GM23338 (cell line): ENCODE data around the gene NSMCE1. TPM values are rescaled to one million over a fixed set of nuclear protein-coding genes. Genes with fewer than 3 reads are reported as not detected.
A peak's percentile ranks its signal among the peaks of the same experiment; 100 is the strongest.
"Not testable (repeated sequence)": the region's sequence is repeated elsewhere in the genome, so short reads cannot be mapped to it uniquely, and the experiment has no call there.

Experiments
- ATAC-seq: fragments of 200-7000 bp; cut with Tn5 transposase; 3 replicates; pipeline ENCODE4 v1.9.1; 2020
- DNase-seq: peaks from one replicate; pipeline ENCODE4 v3.0.0-alpha.2; 2015; ENCODE audit warnings: low spot score
- H2AFZ ChIP-seq: fragments of 200-600 bp; sonication (generic); 2 replicates; pipeline ENCODE4 v1.8.0; 2016; ENCODE audit warnings: antibody characterized with exemption, mild to moderate bottlenecking, moderate library complexity
- H3F3A ChIP-seq: fragments of 200-600 bp; sonication (generic); replicated peaks from 2 replicates; pipeline ENCODE4 v1.8.0; 2017; ENCODE audit warnings: antibody characterized with exemption, mixed run types, low read depth
- H3K27ac ChIP-seq: fragments of 200-600 bp; sonication (generic); 2 replicates; pipeline ENCODE4 v1.6.1; 2016; ENCODE audit warnings: low read depth
- H3K27me3 ChIP-seq: fragments of 200-600 bp; sonication (generic); 2 replicates; pipeline ENCODE4 v1.8.0; 2016; ENCODE audit warnings: mild to moderate bottlenecking, mixed run types, moderate library complexity; ENCODE audit not compliant: insufficient read depth
- H3K36me3 ChIP-seq: fragments of 200-600 bp; sonication (generic); 2 replicates; pipeline ENCODE4 v1.8.0; 2016; ENCODE audit warnings: mild to moderate bottlenecking; ENCODE audit not compliant: insufficient read depth
- H3K4me1 ChIP-seq: fragments of 200-600 bp; sonication (generic); 2 replicates; pipeline ENCODE4 v1.8.0; 2016; ENCODE audit warnings: mild to moderate bottlenecking, moderate library complexity; ENCODE audit not compliant: insufficient read depth
- H3K4me2 ChIP-seq: fragments of 200-600 bp; sonication (generic); 2 replicates; pipeline ENCODE4 v1.7.1; 2017; ENCODE audit warnings: mixed run types
- H3K4me3 ChIP-seq: fragments of 200-600 bp; sonication (generic); 2 replicates; pipeline ENCODE4 v1.6.1; 2016; ENCODE audit warnings: mixed run types
- H3K79me2 ChIP-seq: fragments of 200-600 bp; sonication (generic); replicated peaks from 2 replicates; pipeline ENCODE4 v1.8.0; 2017; ENCODE audit warnings: mild to moderate bottlenecking; ENCODE audit not compliant: insufficient read depth
- H3K9me2 ChIP-seq: fragments of 200-600 bp; sonication (generic); 2 replicates; pipeline ENCODE4 v1.8.0; 2017; ENCODE audit not compliant: insufficient read depth
- H4K20me1 ChIP-seq: fragments of 200-600 bp; sonication (generic); replicated peaks from 2 replicates; pipeline ENCODE4 v1.8.0; 2017; ENCODE audit warnings: mild to moderate bottlenecking; ENCODE audit not compliant: insufficient read depth
- H3K27ac Mint-ChIP-seq: 2 replicates; pipeline ENCODE4 v1.8.0; 2020; ENCODE audit warnings: inconsistent platforms, mild to moderate bottlenecking, moderate library complexity, mixed read lengths
- H3K27me3 Mint-ChIP-seq: 3 replicates; pipeline ENCODE4 v1.8.0; 2022; ENCODE audit warnings: low read depth, mild to moderate bottlenecking, moderate library complexity, mixed read lengths, inconsistent platforms; ENCODE audit not compliant: insufficient read depth, poor library complexity
- H3K36me3 Mint-ChIP-seq: 3 replicates; pipeline ENCODE4 v1.8.0; 2021; ENCODE audit warnings: low read depth, mild to moderate bottlenecking, inconsistent platforms, moderate library complexity, mixed read lengths
- H3K4me1 Mint-ChIP-seq: 3 replicates; pipeline ENCODE4 v1.8.0; 2020; ENCODE audit warnings: mild to moderate bottlenecking, inconsistent platforms, mixed read lengths
- H3K4me3 Mint-ChIP-seq: 3 replicates; pipeline ENCODE4 v1.8.0; 2021; ENCODE audit warnings: moderate library complexity, mild to moderate bottlenecking, inconsistent platforms, mixed read lengths
- H3K9me3 Mint-ChIP-seq: 3 replicates; pipeline ENCODE4 v1.8.0; 2020; ENCODE audit warnings: moderate library complexity, mild to moderate bottlenecking, inconsistent platforms, mixed read lengths
- ETS1 ChIP-seq: IDR thresholded peaks from 2 replicates; pipeline ENCODE4 v1.6.1; 2016; ENCODE audit warnings: antibody characterized with exemption
- EZH2 ChIP-seq: fragments of 200-600 bp; sonication (generic); IDR thresholded peaks from one replicate; pipeline ENCODE4 v1.8.0; 2017; ENCODE audit warnings: antibody characterized with exemption, mild to moderate bottlenecking, low read depth; ENCODE audit not compliant: unreplicated experiment
- EZH2phosphoT487 ChIP-seq: fragments of 200-600 bp; sonication (generic); IDR thresholded peaks from one replicate; pipeline ENCODE4 v1.8.1; 2018; ENCODE audit warnings: antibody characterized with exemption; ENCODE audit not compliant: unreplicated experiment
- JUNB ChIP-seq: IDR thresholded peaks from one replicate; pipeline ENCODE4 v1.6.1; 2016; ENCODE audit warnings: antibody characterized with exemption; ENCODE audit not compliant: unreplicated experiment
- NANOG ChIP-seq: IDR thresholded peaks from 2 replicates; pipeline ENCODE4 v1.6.1; 2016; ENCODE audit warnings: antibody characterized with exemption, borderline replicate concordance
- POLR2AphosphoS5 ChIP-seq: IDR thresholded peaks from 2 replicates; pipeline ENCODE4 v1.6.1; 2016; ENCODE audit warnings: antibody characterized with exemption, low read depth
- REST ChIP-seq: IDR thresholded peaks from one replicate; pipeline ENCODE4 v1.6.1; 2018; ENCODE audit warnings: antibody characterized with exemption; ENCODE audit not compliant: unreplicated experiment
- STAT1 ChIP-seq: IDR thresholded peaks from one replicate; pipeline ENCODE4 v1.6.1; 2016; ENCODE audit warnings: antibody characterized with exemption; ENCODE audit not compliant: unreplicated experiment
- ZNF114 ChIP-seq: fragments of 250-450 bp; sonication (Bioruptor Pico); IDR thresholded peaks from 2 replicates; pipeline ENCODE4 v1.5.0; 2020; ENCODE audit warnings: mild to moderate bottlenecking, moderate library complexity
- ZNF331 ChIP-seq: fragments of 250-450 bp; sonication (Bioruptor Pico); IDR thresholded peaks from 2 replicates; pipeline ENCODE4 v1.5.0; 2020; ENCODE audit warnings: low read depth, mild to moderate bottlenecking, moderate library complexity
- polyA plus RNA-seq: library from polyadenylated mRNA; unstranded; fragments of >200 nt; fragmentation: Nextera tagmentation; extraction: Ambion mirVana; gene quantifications from 2 replicates; pipeline ENCODE4 v1.2.1, GENCODE V29; 2016
- total RNA-seq: library from RNA; depleted of rRNA; stranded (reverse); fragments of >200 nt; shearing (Covaris generic); gene quantifications from 2 replicates; pipeline ENCODE4 v1.2.3, GENCODE V29; 2014
- TF ChIP-seq, protein P1 (sequence below), 2 experiments: fragments of 200-600 bp in 1 of 2; sonication (generic) in 1 of 2; conservative IDR thresholded peaks; 2 replicates each; pipeline versions ENCODE4 v1.5.1 to v1.6.1; 2016 to 2017; ENCODE audit warnings: antibody characterized with exemption in 2 of 2, low read depth in 2 of 2, mild to moderate bottlenecking in 2 of 2, moderate library complexity in 1 of 2

NSMCE1 gene
- total and polyA plus RNA-seq, 2 experiments from 2014 or later, result 30.6 to 50.8 TPM

- Mint-ChIP-seq H3K36me3 (no peaks in the 10 kb centered on the region; the same call in 2 of the 3 replicates), H3K27me3 (no peaks in the 10 kb centered on the region), H3K4me1 (peaks cover 8% of the 10 kb centered on the region), H3K27ac (no peak overlapping the region), H3K9me3 (no peaks in the 10 kb centered on the region), H3K4me3 (no peak overlapping the region)
- Histone ChIP-seq H3K9me2 (no peaks in the 10 kb centered on the region), H3F3A (no peaks in the 10 kb centered on the region), H3K4me3 (no peak overlapping the region), H3K36me3 (no peaks in the 10 kb centered on the region), H4K20me1 (no peaks in the 10 kb centered on the region; the same call in 1 of the 2 replicates), H3K27ac (no peak overlapping the region), H3K79me2 (no peaks in the 10 kb centered on the region), H3K4me2 (no peak overlapping the region), H3K4me1 (no peaks in the 10 kb centered on the region), H2AFZ (peak overlapping the region; percentile 72), H3K27me3 (no peaks in the 10 kb centered on the region)
- peak; percentile 46; the same call in 2 of the 3 replicates for ATAC-seq
- peak; percentile 23 for DNase-seq
- TF ChIP-seq ETS1, result no peak
- TF ChIP-seq POLR2AphosphoS5, result no peak
- TF ChIP-seq EZH2phosphoT487, result no peak
- TF ChIP-seq EZH2, result no peak
- no peak for TF ChIP-seq STAT1
- no peak for TF ChIP-seq ZNF331 (CRISPR knock-in tag)
- TF ChIP-seq, protein P1, sequence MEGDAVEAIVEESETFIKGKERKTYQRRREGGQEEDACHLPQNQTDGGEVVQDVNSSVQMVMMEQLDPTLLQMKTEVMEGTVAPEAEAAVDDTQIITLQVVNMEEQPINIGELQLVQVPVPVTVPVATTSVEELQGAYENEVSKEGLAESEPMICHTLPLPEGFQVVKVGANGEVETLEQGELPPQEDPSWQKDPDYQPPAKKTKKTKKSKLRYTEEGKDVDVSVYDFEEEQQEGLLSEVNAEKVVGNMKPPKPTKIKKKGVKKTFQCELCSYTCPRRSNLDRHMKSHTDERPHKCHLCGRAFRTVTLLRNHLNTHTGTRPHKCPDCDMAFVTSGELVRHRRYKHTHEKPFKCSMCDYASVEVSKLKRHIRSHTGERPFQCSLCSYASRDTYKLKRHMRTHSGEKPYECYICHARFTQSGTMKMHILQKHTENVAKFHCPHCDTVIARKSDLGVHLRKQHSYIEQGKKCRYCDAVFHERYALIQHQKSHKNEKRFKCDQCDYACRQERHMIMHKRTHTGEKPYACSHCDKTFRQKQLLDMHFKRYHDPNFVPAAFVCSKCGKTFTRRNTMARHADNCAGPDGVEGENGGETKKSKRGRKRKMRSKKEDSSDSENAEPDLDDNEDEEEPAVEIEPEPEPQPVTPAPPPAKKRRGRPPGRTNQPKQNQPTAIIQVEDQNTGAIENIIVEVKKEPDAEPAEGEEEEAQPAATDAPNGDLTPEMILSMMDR (conservative IDR thresholded peaks at IDR 0.05; ENCODE audit: low read depth in 2 of 2), result no peak
- no peak for TF ChIP-seq REST
Measured at GRCh38 chr16:27281243-27281642, 12.7 kb upstream of the NSMCE1 start.

DNA sequence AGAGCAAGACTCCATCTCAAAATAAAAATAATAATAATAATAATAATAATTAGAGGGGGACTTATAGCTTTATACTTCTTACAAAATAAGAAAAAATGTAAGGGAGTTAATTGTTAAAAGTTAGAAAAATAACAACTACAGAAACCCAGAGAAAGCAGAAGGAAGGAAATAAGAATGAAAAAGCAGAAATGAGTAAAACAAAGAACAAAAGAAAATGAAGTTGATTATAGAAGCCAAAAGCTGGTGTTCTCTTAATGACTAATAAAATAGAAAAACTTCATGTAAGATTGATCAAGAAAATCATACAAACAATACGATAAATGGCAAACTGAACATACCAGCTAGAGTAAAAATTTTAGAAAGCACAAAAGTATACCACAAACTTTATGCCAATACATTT, 6.8 kb upstream of the NSMCE1 start:
- Histone ChIP-seq H4K20me1 (no peaks in the 10 kb centered on the region), H2AFZ (no peak overlapping the region), H3K4me2 (no peak overlapping the region), H3K27ac (no peak overlapping the region), H3K27me3 (no peaks in the 10 kb centered on the region), H3K4me3 (no peak overlapping the region), H3K9me2 (no peaks in the 10 kb centered on the region), H3K4me1 (no peaks in the 10 kb centered on the region), H3F3A (no peaks in the 10 kb centered on the region), H3K79me2 (no peaks in the 10 kb centered on the region), H3K36me3 (no peaks in the 10 kb centered on the region)
- DNase-seq (no peak), ATAC-seq (no peak)
- H3K36me3 Mint-ChIP-seq, result peaks cover 3% of the 10 kb centered on the region; the same call in 2 of the 3 replicates
- no peaks in the 10 kb centered on the region; the same call in 2 of the 3 replicates for H3K9me3 Mint-ChIP-seq
- TF ChIP-seq ZNF114 (CRISPR knock-in tag), result no peak
- TF ChIP-seq ZNF331 (CRISPR knock-in tag), result no peak
- TF ChIP-seq NANOG, result no peak
- TF ChIP-seq, protein P1 (conservative IDR thresholded peaks at IDR 0.05; ENCODE audit: low read depth in 2 of 2), result no peak
- no peak for TF ChIP-seq JUNB
- H3K4me3 Mint-ChIP-seq, result no peak overlapping the region
- H3K27me3 Mint-ChIP-seq, result no peaks in the 10 kb centered on the region
- H3K4me1 Mint-ChIP-seq, result peaks cover 7% of the 10 kb centered on the region; the same call in 2 of the 3 replicates
- H3K27ac Mint-ChIP-seq, result no peak overlapping the region

DNA sequence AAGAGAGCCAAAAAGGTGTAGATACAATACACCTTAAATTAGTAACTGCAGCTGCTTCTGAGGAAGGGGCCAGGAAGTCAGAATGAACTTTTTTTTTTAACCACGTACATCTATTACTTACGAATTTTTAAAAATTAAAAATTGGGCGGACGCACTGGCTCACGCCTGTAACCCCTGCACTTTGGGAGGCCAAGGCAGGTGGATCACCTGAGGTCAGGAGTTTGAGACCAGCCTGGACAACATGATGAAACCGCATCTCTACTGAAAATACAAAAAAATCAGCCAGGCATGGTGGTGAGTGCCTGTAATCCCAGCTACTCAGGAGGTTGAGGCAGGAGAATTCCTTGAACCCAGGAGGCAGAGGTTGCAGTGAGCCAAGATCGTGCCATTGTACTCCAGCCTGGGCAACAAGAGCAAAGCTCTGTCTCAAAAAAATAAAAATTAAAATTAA, 5.9 kb upstream of the NSMCE1 start:
- H3F3A ChIP-seq, H3K4me3 ChIP-seq, ATAC-seq, H3K9me2 ChIP-seq, H3K79me2 ChIP-seq, H3K4me3 Mint-ChIP-seq, H3K27ac Mint-ChIP-seq, H4K20me1 ChIP-seq, H3K9me3 Mint-ChIP-seq, H2AFZ ChIP-seq, H3K36me3 Mint-ChIP-seq, H3K4me1 ChIP-seq, H3K27me3 Mint-ChIP-seq, H3K4me1 Mint-ChIP-seq, DNase-seq, H3K27ac ChIP-seq, H3K27me3 ChIP-seq, H3K4me2 ChIP-seq, H3K36me3 ChIP-seq: not testable (repeated sequence)
